ENCODE data around the gene PPP4R3C. TPM values are rescaled to one million over a fixed set of nuclear protein-coding genes. Genes with fewer than 3 reads are reported as not detected.
"Not testable (repeated sequence)": the region's sequence is repeated elsewhere in the genome, so short reads cannot be mapped to it uniquely, and the experiment has no call there.

The PPP4R3C gene
- total RNA-seq, 3 donors from 2014 or later: not detected

- no peaks in the 10 kb centered on the region for H3K4me1 ChIP-seq (ENCODE audit: low read depth)
- intact Hi-C loops (cut with DNase I, micrococcal nuclease): no loop called here
- no peak overlapping the region for H3K4me3 ChIP-seq
- no peak for ATAC-seq
- no peak for DNase-seq
- no peak for TF ChIP-seq CTCF (IDR thresholded peaks at IDR 0.05)
- H3K36me3 ChIP-seq (ENCODE audit: low read depth): no peaks in the 10 kb centered on the region
- no peaks in the 10 kb centered on the region for H3K9me3 ChIP-seq
Measured at GRCh38 chrX:27446423-27446822, 16.7 kb downstream of the PPP4R3C start.

GRCh38 chrX:27445438-27445837 lies 17.7 kb downstream of the PPP4R3C start:
- Histone ChIP-seq H3K4me3 (no peak overlapping the region), H3K36me3 (ENCODE audit: low read depth) (no peaks in the 10 kb centered on the region), H3K4me1 (ENCODE audit: low read depth) (no peaks in the 10 kb centered on the region), H3K9me3 (no peaks in the 10 kb centered on the region)
- ATAC-seq: no peak
- no peak for TF ChIP-seq CTCF (IDR thresholded peaks at IDR 0.05)
- no peak for DNase-seq
- intact Hi-C loops (cut with DNase I, micrococcal nuclease): no loop called here

- no peaks in the 10 kb centered on the region for H3K9me3 ChIP-seq
- no peak for DNase-seq
- no peaks in the 10 kb centered on the region for H3K4me1 ChIP-seq (ENCODE audit: low read depth)
- intact Hi-C loops (cut with DNase I, micrococcal nuclease): no loop called here
- no peak overlapping the region for H3K4me3 ChIP-seq
- no peak for ATAC-seq
- TF ChIP-seq CTCF (IDR thresholded peaks at IDR 0.05): no peak
- no peaks in the 10 kb centered on the region for H3K36me3 ChIP-seq (ENCODE audit: low read depth)
Measured at GRCh38 chrX:27444093-27444908, 18.8 kb downstream of the PPP4R3C start.

GRCh38 chrX:27442392-27442791 lies 20.7 kb downstream of the PPP4R3C start:
- DNase-seq; H3K9me3 ChIP-seq; ATAC-seq; intact Hi-C loops (cut with DNase I, micrococcal nuclease); H3K4me1 ChIP-seq (ENCODE audit: low read depth); H3K36me3 ChIP-seq (ENCODE audit: low read depth); H3K4me3 ChIP-seq: not testable (repeated sequence)

GRCh38 chrX:27439771-27440170 lies 23.4 kb downstream of the PPP4R3C start:
- no peaks in the 10 kb centered on the region for H3K36me3 ChIP-seq (ENCODE audit: low read depth)
- H3K9me3 ChIP-seq: no peaks in the 10 kb centered on the region
- H3K4me1 ChIP-seq (ENCODE audit: low read depth): no peaks in the 10 kb centered on the region
- H3K4me3 ChIP-seq: no peak overlapping the region
- intact Hi-C loops (cut with DNase I, micrococcal nuclease): no loop called here
- DNase-seq (no peak), ATAC-seq (no peak)
- no peak for TF ChIP-seq CTCF (IDR thresholded peaks at IDR 0.05)

GRCh38 chrX:27438937-27439336 lies 24.2 kb downstream of the PPP4R3C start:
- Histone ChIP-seq H3K4me3 (no peak overlapping the region), H3K36me3 (ENCODE audit: low read depth) (no peaks in the 10 kb centered on the region), H3K9me3 (no peaks in the 10 kb centered on the region), H3K4me1 (ENCODE audit: low read depth) (no peaks in the 10 kb centered on the region)
- intact Hi-C loops (cut with DNase I, micrococcal nuclease): no loop called here
- no peak for ATAC-seq
- DNase-seq: no peak
- no peak for TF ChIP-seq CTCF (IDR thresholded peaks at IDR 0.05)
